ENCODE measurements around the gene SGPP2.

- no peak for TF ChIP-seq POLR2A (IDR thresholded peaks at IDR 0.05; ENCODE audit: low read length)
- no peak for TF ChIP-seq GATA1 (IDR thresholded peaks at IDR 0.05; ENCODE audit: low read depth, low read length)
Measured at GRCh38 chr2:222465746-222466145, 41.4 kb downstream of the SGPP2 start.
